Thyroid gland (tissue), 4 donors: ENCODE results near the gene GNAI1.

ENCODE experiments used
- POLR2A ChIP-seq, 2 donors: fragments of 450-650 bp; IDR thresholded peaks; one replicate each; pipeline ENCODE4 v1.6.1; 2017; ENCODE audit warnings: antibody characterized with exemption in 2 of 2, mild to moderate bottlenecking in 2 of 2, moderate library complexity in 1 of 2
- TF ChIP-seq, protein P1 (sequence below), 6 experiments: fragments of 200-600 bp in 3 of 6; fragments of 450-650 bp in 3 of 6; sonication (generic) in 3 of 6; IDR thresholded peaks; one replicate each; pipeline ENCODE4 v1.5.1; 2016 to 2019; ENCODE audit warnings: antibody characterized with exemption in 6 of 6, mild to moderate bottlenecking in 2 of 6, inconsistent platforms in 1 of 6, moderate library complexity in 1 of 6

DNA sequence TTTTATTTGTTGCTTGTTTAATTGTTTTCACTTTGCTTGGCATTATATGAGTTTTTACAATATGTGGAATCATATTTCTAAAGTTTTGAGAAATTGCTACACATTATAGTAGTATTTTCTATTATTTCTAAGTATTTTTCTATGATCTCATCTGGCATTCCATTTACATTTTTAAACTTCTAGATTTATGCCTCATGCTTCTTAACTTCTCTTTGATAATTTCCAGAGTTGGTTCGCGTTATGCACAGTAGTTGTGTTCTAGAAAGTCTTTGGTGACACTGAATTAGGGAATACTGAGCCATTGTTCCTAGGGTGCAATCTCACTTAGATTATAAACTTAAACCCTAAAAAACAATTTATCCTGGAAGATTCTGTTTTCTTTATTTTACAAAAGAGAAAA lies 129.2 kb downstream of the GNAI1 start:
- TF ChIP-seq, protein P1, sequence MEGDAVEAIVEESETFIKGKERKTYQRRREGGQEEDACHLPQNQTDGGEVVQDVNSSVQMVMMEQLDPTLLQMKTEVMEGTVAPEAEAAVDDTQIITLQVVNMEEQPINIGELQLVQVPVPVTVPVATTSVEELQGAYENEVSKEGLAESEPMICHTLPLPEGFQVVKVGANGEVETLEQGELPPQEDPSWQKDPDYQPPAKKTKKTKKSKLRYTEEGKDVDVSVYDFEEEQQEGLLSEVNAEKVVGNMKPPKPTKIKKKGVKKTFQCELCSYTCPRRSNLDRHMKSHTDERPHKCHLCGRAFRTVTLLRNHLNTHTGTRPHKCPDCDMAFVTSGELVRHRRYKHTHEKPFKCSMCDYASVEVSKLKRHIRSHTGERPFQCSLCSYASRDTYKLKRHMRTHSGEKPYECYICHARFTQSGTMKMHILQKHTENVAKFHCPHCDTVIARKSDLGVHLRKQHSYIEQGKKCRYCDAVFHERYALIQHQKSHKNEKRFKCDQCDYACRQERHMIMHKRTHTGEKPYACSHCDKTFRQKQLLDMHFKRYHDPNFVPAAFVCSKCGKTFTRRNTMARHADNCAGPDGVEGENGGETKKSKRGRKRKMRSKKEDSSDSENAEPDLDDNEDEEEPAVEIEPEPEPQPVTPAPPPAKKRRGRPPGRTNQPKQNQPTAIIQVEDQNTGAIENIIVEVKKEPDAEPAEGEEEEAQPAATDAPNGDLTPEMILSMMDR (IDR thresholded peaks at IDR 0.05) = no peak
- TF ChIP-seq POLR2A (IDR thresholded peaks at IDR 0.05) = no peak
